ENCODE measurements around the gene ACACA. TPM values are rescaled to one million over a fixed set of nuclear protein-coding genes. Genes with fewer than 3 reads are reported as not detected.

Gene ACACA
- total and polyA plus RNA-seq, 2 donors (not counting 3 experiments of a cell fraction or from before 2014, with no cell fraction given): 55.3 to 124 TPM

- Histone ChIP-seq H3K27ac (ENCODE audit: insufficient read depth, low read depth, low read length) (no peak overlapping the region), H3K9me1 (replicated peaks; ENCODE audit: control insufficient read depth, extremely low read depth, insufficient read depth, low read length) (no peaks in the 10 kb centered on the region), H3K79me2 (ENCODE audit: control insufficient read depth, insufficient read depth, low read length) (peaks cover 77% of the 10 kb centered on the region), H3K9me3 (replicated peaks; ENCODE audit: control insufficient read depth, insufficient read depth, low read length) (no peaks in the 10 kb centered on the region), H3K4me3 (replicated peaks in 1 of 3; ENCODE audit: insufficient read depth in 1 of 3, low read depth in 1 of 3, low read length in 3 of 3) (no peak overlapping the region), H3K27me3 (ENCODE audit: control insufficient read depth in 2 of 2, insufficient read depth in 2 of 2, low read length in 2 of 2) (no peaks in the 10 kb centered on the region), H3K4me1 (ENCODE audit: control insufficient read depth, extremely low read depth, insufficient read depth, low read length) (no peaks in the 10 kb centered on the region), H3K36me3 (ENCODE audit: control insufficient read depth in 2 of 2, extremely low read depth in 1 of 2, insufficient read depth in 2 of 2, low read length in 2 of 2) (no peaks in the 10 kb centered on the region), H2AFZ (ENCODE audit: low read depth, low read length) (no peak overlapping the region), H3K4me2 (ENCODE audit: insufficient read depth, low read length) (no peak overlapping the region), H4K20me1 (replicated peaks; ENCODE audit: control insufficient read depth, extremely low read depth, insufficient read depth, low read length) (no peaks in the 10 kb centered on the region), H3K9ac (replicated peaks; ENCODE audit: extremely low read depth, insufficient read depth, low read length) (no peak overlapping the region)
- TF ChIP-seq CTCF (IDR thresholded peaks at IDR 0.05; ENCODE audit: extremely low read depth in 1 of 2, insufficient read depth in 1 of 2, low read depth in 1 of 2, low read length in 2 of 2) (no peak), FOS (IDR thresholded peaks at IDR 0.05; ENCODE audit: borderline replicate concordance, insufficient read depth, low read length) (no peak), JUN (IDR thresholded peaks at IDR 0.05; ENCODE audit: borderline replicate concordance, insufficient read depth, insufficient read length, low read depth) (no peak), MYC (IDR thresholded peaks at IDR 0.05; ENCODE audit: low read depth, low read length) (no peak), EZH2 (IDR thresholded peaks at IDR 0.05; ENCODE audit: borderline replicate concordance, low read depth, low read length, severe bottlenecking) (no peak), GATA2 (IDR thresholded peaks at IDR 0.05; ENCODE audit: insufficient read depth, insufficient read length, low read depth, low read length) (no peak), POLR2AphosphoS5 (IDR thresholded peaks at IDR 0.05; ENCODE audit: insufficient read depth, low read depth, low read length) (no peak)
- intact Hi-C loops (cut with micrococcal nuclease) (no loop called here), dilution Hi-C loops (cut with MboI; ENCODE audit: extremely low pct_ligation_motif_present, low sequenced_read_pairs) (no loop called here)
- ChIA-PET POLR2A (no interaction called here), CTCF (interaction anchor here (2.8 kb wide), 1 partner anchor 35 kb away, joined by 12 read pairs; no protein-coding TSS in a partner anchor)
- DNase-seq (ENCODE audit: low read depth, low spot score): no peak
- FAIRE-seq: no peak
- no TSS peak for BruUV-seq (replicated peaks)
Measured at GRCh38 chr17:37338847-37339246, 67.8 kb downstream of the ACACA start.

Data from endothelial cell of umbilical vein (primary cell).